ENCODE data around the gene RAB29. TPM values are rescaled to one million over a fixed set of nuclear protein-coding genes. Genes with fewer than 3 reads are reported as not detected.
A peak's percentile ranks its signal among the peaks of the same experiment; 100 is the strongest.

Gene RAB29
- total RNA-seq, 1 donor from 2014 or later, result 4.7 TPM

DNA sequence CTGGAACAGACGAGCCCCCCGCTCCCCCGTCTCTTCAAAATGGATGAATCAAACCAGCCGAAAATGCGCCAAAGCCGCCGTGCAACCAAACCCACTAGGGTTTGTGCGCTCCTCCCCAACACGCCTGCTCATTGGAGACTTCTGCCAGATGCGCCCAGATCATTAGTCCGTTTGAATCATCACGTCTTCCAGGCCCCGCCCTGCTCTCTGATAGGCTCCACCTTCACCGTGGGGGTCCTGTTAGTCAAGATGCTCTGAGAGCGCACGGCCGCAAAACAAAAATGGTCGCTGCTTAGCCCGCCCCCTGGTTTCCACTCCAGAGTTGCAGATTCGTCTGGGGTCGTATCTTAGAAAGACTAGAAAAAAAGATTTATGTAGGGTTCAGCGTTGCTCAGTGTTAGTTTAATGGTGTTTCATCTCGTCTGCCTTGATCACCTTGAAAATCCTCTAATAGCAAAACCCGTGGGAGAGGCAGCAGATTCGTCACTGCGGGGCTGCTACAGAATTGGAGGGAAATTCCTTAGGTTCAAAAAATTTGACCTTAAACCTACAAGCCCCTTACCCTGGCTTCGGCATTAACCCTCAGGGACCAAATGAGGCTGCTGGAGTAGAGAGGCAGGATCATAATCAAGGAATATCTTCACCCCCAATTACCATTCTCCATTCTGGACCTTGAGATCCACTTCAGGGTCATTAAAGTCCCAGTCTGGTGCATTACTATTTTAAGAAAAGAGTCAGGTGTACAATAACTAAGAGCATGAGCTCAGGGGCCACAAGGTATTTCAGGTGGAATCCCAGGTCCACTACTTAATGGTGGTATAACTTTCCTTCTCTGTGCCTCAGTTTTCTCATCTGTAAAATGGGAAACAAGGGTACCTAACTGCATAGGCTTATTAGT, 24.9 kb downstream of the RAB29 start, which contains the start of gene NUCKS1:
Gene NUCKS1 (minus strand): TSS at position 45 of the 898 bp plus-strand sequence. CDS start 209 bp downstream, outside the sequence.
- H3K9ac ChIP-seq (ENCODE audit: low read depth in 1 of 3, low read length in 3 of 3), result peak within 1 kb of the TSS; percentile 81 to 97 (median 89)
- H3K27ac ChIP-seq (ENCODE audit: low read depth, low read length), result peak within 1 kb of the TSS; percentile 96
- no peaks in the 10 kb centered on the region for H3K9me3 ChIP-seq (ENCODE audit: control insufficient read depth in 3 of 3, low read length in 3 of 3)
- peak within 1 kb of the TSS; percentile 84 to 93 (median 85) for H3K4me3 ChIP-seq (ENCODE audit: low read length in 3 of 3)
- H3K36me3 ChIP-seq (ENCODE audit: control insufficient read depth in 3 of 3, insufficient read depth in 3 of 3, low read length in 3 of 3), result no peaks in the 10 kb centered on the region
- peaks cover 17 to 19% (median 18%) of the 10 kb centered on the region in 3 donors for H3K4me1 ChIP-seq (ENCODE audit: control insufficient read depth in 3 of 3, insufficient read depth in 3 of 3, low read length in 3 of 3)
- H3K27me3 ChIP-seq (ENCODE audit: control insufficient read depth in 3 of 3, insufficient read depth in 3 of 3, low read length in 3 of 3), result no peaks in the 10 kb centered on the region

DNA sequence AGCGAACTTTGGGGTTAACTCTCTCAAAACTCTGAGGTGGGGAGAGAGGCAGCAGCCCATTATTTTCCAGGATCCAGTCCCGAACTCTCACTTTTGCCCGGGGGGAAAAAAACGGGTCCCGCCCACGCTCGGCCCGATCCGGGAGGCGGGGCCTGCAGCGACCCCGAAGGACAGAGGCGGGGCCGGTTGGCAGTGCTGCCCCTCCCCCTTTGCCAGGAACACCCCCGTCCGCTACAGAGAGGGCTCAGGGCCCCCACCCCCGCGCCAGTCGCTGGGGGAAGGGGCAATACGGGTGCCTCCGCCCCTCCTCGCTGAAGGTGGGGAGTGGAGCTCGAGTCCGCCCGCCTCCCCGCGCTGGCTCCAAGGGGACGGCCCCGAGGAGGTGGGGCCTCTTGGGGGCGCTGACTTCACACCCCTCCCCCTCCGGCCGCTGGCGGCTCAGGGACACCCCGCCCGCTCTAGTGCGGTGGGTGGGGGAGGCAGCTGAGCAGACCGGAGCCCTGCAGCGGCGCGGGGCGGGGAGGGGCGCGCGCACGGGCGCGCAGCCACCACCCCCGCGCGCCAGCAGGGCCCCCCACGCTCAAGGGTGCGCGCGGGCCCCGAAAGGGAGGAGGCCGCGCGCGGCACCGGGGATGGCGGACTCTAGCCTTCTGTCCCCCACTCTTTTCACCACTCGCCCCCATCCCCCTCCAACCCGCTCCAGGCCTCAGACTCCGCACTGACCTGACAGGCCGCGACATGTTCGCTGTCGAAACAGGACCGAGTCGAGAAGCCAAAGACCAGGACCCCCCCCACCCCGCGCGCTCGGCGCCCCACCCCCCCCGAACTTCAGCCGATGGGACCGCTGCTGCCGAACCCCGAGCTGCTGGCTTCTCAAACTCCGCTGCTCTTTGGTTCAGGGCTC, 25.8 kb downstream of the RAB29 start:
- peak overlapping the region; percentile 83 to 93 (median 85) for H3K4me3 ChIP-seq (ENCODE audit: low read length in 3 of 3)
- no peaks in the 10 kb centered on the region for H3K9me3 ChIP-seq (ENCODE audit: control insufficient read depth in 3 of 3, low read length in 3 of 3)
- no peaks in the 10 kb centered on the region for H3K27me3 ChIP-seq (ENCODE audit: control insufficient read depth in 3 of 3, insufficient read depth in 3 of 3, low read length in 3 of 3)
- peak overlapping the region; percentile 81 to 97 (median 89) for H3K9ac ChIP-seq (ENCODE audit: low read depth in 1 of 3, low read length in 3 of 3)
- no peaks in the 10 kb centered on the region for H3K36me3 ChIP-seq (ENCODE audit: control insufficient read depth in 3 of 3, insufficient read depth in 3 of 3, low read length in 3 of 3)
- peaks cover 17 to 19% (median 18%) of the 10 kb centered on the region in 3 donors for H3K4me1 ChIP-seq (ENCODE audit: control insufficient read depth in 3 of 3, insufficient read depth in 3 of 3, low read length in 3 of 3)
- H3K27ac ChIP-seq (ENCODE audit: low read depth, low read length), result peak overlapping the region; percentile 96

DNA sequence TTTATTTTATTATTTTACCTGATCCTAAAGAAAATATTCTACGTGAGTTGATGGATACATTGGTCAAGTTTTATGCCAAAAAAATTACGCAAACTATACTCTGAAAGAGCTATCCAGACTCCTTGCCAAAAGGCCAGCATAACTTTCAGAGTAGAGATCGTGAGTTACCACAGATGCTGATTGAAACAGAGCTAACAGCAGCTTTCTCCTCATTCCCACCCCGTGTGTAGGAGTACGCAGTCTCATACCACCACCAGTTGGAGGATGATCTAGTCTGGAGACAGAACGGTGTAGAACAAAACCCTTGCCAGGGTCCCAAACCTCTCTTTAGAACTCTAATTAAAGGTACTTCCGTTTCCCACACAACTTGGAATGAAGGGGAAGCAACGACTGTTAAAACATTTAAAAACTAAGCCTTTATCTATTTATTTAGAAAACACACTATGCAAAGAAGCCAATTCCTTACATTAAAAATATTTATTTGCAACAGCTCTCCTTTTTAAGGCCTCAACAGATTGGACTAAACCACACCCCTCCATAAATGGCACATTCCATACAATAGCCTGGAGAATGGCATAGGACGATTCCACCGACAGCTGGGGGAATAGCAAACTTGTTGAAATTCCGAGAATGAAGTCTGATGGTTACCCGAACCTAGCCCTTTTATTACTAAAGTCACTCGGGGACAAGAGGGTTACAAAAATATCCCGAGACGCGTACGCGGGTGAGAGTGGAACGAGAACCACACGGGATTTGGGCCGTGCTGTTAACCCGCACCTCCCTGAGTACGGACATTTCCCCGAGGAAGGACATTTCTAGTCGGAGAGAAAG, 26.7 kb downstream of the RAB29 start:
- Histone ChIP-seq H3K9me3 (ENCODE audit: control insufficient read depth in 3 of 3, low read length in 3 of 3) (no peaks in the 10 kb centered on the region), H3K9ac (ENCODE audit: low read depth in 1 of 3, low read length in 3 of 3) (peak overlapping the region; percentile 81 to 97 (median 84)), H3K36me3 (ENCODE audit: control insufficient read depth in 3 of 3, insufficient read depth in 3 of 3, low read length in 3 of 3) (no peaks in the 10 kb centered on the region), H3K4me1 (ENCODE audit: control insufficient read depth in 3 of 3, insufficient read depth in 3 of 3, low read length in 3 of 3) (peaks cover 18 to 25% (median 20%) of the 10 kb centered on the region in 3 donors), H3K4me3 (ENCODE audit: low read length in 3 of 3) (peak overlapping the region; percentile 83 to 93 (median 85)), H3K27me3 (ENCODE audit: control insufficient read depth in 3 of 3, insufficient read depth in 3 of 3, low read length in 3 of 3) (no peaks in the 10 kb centered on the region), H3K27ac (ENCODE audit: low read depth, low read length) (peak overlapping the region; percentile 96)

DNA sequence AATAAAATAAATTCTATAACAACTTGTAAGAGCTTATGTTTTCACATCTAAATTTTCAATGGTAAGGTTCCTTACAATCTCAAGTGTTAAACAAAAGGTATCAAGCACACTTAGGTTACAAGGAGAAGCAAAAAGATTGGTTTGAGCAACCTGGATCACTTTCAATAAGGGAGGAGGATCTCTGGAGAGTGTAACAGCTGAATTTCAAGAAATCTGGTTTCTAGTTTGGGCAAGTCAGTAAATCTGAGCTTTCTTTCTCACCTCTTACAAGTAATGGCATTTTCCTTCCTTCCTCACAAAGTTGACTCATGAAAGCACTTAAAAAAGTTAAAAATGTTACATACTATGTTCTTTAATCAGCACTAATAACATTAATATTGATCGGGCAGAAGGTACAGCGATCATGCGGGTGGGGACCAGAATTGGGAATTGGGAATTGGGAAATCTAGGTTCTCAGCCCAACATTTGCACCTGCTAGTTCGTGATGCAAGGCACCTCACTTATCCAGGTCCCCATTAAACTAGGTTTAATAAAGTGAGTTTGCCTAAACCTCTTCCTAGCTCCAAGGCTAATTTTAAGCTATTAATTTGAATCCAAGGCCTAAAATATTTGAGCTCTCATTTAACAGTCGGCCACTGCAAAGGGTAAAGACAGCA, 28.4 kb downstream of the RAB29 start:
- H3K4me1 ChIP-seq (ENCODE audit: control insufficient read depth in 3 of 3, insufficient read depth in 3 of 3, low read length in 3 of 3), result peaks cover 18 to 27% (median 20%) of the 10 kb centered on the region in 3 donors
- no peaks in the 10 kb centered on the region for H3K36me3 ChIP-seq (ENCODE audit: control insufficient read depth in 3 of 3, insufficient read depth in 3 of 3, low read length in 3 of 3)
- peak overlapping the region in 1 of 3 donors; percentile 4 for H3K4me3 ChIP-seq (ENCODE audit: low read length in 3 of 3)
- no peaks in the 10 kb centered on the region for H3K9me3 ChIP-seq (ENCODE audit: control insufficient read depth in 3 of 3, low read length in 3 of 3)
- H3K27me3 ChIP-seq (ENCODE audit: control insufficient read depth in 3 of 3, insufficient read depth in 3 of 3, low read length in 3 of 3), result no peaks in the 10 kb centered on the region
- no peak overlapping the region for H3K27ac ChIP-seq (ENCODE audit: low read depth, low read length)
- peak overlapping the region in 2 of 3 donors; percentile 25 to 39 for H3K9ac ChIP-seq (ENCODE audit: low read depth in 1 of 3, low read length in 3 of 3)

DNA sequence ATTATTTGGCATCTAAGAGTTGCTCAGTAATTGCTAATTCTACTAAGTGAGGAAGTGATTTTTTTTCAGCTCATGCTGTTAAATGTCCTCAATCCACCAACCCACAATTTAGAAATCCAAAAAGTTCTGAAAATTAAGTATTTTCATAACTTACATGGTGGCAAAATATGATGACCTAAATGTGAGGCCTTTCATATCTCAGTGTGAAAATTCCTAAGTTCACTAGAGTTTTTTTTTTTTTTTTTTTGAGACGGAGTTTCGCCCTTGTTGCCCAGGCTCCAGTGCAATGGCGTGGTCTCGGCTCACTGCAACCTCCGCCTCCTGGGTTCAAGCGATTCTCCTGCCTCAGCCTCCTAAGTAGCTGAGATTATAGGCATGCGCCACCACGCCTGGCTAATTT, 30.9 kb downstream of the RAB29 start:
- Histone ChIP-seq H3K27ac (ENCODE audit: low read depth, low read length) (no peak overlapping the region), H3K4me1 (ENCODE audit: control insufficient read depth in 3 of 3, insufficient read depth in 3 of 3, low read length in 3 of 3) (peaks cover 18 to 27% (median 20%) of the 10 kb centered on the region in 3 donors)

DNA sequence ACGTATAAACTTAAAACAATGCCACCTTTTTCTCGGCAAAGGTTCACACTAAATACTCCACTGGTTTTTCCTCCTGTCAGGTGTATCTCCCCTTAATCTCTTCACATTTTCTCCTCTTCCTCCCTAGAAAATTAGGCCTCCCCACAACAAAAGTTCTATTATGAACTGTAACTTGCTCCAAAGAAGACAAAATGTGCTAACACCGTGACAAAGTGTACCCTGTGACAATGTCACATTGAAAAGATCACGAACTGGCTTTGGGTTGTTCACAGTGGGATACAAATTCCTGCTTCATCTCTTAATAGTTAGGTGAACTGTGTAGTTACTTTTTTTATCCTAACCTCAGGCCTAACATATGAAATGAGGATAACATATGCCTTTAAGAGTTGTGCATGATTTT, 31.3 kb downstream of the RAB29 start:
- peaks cover 18 to 27% (median 20%) of the 10 kb centered on the region in 3 donors for H3K4me1 ChIP-seq (ENCODE audit: control insufficient read depth in 3 of 3, insufficient read depth in 3 of 3, low read length in 3 of 3)
- no peaks in the 10 kb centered on the region for H3K27me3 ChIP-seq (ENCODE audit: control insufficient read depth in 3 of 3, insufficient read depth in 3 of 3, low read length in 3 of 3)
- no peak overlapping the region for H3K9ac ChIP-seq (ENCODE audit: low read depth in 1 of 3, low read length in 3 of 3)
- H3K4me3 ChIP-seq (ENCODE audit: low read length in 3 of 3), result no peak overlapping the region
- H3K9me3 ChIP-seq (ENCODE audit: control insufficient read depth in 3 of 3, low read length in 3 of 3), result no peaks in the 10 kb centered on the region
- H3K27ac ChIP-seq (ENCODE audit: low read depth, low read length), result no peak overlapping the region
- no peaks in the 10 kb centered on the region for H3K36me3 ChIP-seq (ENCODE audit: control insufficient read depth in 3 of 3, insufficient read depth in 3 of 3, low read length in 3 of 3)

More for the DNA sequence above, 30.9 kb downstream of the RAB29 start:
- Histone ChIP-seq H3K9me3 (ENCODE audit: control insufficient read depth in 3 of 3, low read length in 3 of 3) (no peaks in the 10 kb centered on the region), H3K27me3 (ENCODE audit: control insufficient read depth in 3 of 3, insufficient read depth in 3 of 3, low read length in 3 of 3) (no peaks in the 10 kb centered on the region), H3K36me3 (ENCODE audit: control insufficient read depth in 3 of 3, insufficient read depth in 3 of 3, low read length in 3 of 3) (no peaks in the 10 kb centered on the region), H3K9ac (ENCODE audit: low read depth in 1 of 3, low read length in 3 of 3) (no peak overlapping the region), H3K4me3 (ENCODE audit: low read length in 3 of 3) (no peak overlapping the region)

DNA sequence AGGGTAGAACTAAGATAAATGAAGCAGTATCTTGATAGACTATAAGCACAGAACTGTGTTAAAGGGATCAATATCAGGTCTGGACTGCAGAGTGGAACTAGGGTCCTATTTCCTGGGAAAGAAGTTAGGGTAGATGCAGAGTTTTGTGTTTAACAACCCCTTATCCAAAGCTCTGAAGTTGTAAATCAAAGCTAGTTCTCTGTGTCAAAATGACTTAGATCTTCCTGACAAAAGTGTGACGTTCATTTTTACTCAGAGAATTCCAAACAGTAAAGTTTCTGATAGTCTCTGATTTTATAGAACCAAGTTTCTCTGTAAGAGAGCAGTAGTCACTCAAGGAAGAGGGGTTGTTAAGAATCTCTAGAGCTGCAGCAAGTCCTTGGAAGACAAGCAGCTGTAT, 33.6 kb downstream of the RAB29 start:
- Histone ChIP-seq H3K27me3 (ENCODE audit: control insufficient read depth in 3 of 3, insufficient read depth in 3 of 3, low read length in 3 of 3) (no peaks in the 10 kb centered on the region), H3K27ac (ENCODE audit: low read depth, low read length) (no peak overlapping the region), H3K4me1 (ENCODE audit: control insufficient read depth in 3 of 3, insufficient read depth in 3 of 3, low read length in 3 of 3) (peaks cover 3 to 15% (median 6%) of the 10 kb centered on the region in 3 donors), H3K36me3 (ENCODE audit: control insufficient read depth in 3 of 3, insufficient read depth in 3 of 3, low read length in 3 of 3) (no peaks in the 10 kb centered on the region), H3K4me3 (ENCODE audit: low read length in 3 of 3) (no peak overlapping the region), H3K9ac (ENCODE audit: low read depth in 1 of 3, low read length in 3 of 3) (no peak overlapping the region), H3K9me3 (ENCODE audit: control insufficient read depth in 3 of 3, low read length in 3 of 3) (no peaks in the 10 kb centered on the region)

DNA sequence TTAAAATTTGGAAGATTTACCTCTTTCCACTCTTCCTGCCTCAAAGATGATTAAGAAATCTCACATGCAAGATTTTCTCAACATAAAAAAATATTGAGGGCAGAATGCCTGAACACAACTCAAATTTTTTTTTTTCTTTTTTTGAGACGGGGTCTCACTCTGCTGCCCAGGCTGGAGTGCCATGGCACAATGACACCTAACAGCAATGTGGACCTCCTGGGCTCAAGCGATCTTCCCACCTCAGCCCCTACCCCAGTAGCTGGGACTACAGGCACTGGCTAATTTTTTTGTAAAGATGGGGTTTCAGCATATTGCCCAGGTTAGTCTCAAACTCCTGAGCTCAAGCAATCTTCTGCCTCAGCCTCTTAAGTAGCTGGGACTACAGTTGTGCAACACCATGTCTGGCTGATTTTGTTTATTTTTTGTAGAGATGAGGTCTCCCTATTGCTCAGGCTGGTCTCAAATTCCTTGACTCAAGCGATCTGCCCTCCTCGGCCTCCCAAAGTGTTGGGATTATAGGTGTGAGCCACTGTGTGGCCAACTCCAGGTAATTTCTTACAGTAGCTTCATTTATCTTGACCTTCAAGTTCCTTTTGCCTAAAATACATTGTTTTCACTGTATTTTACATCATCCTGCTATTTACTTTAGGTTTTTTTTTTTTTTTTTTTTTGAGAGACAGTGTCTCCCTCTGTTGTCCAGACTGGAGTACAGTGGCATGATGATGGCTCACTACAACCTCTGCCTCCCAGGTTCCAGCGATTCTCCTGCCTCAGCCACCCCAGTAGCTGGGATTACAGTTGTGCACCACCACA, 35.7 kb downstream of the RAB29 start:
- no peak overlapping the region for H3K9ac ChIP-seq (ENCODE audit: low read depth in 1 of 3, low read length in 3 of 3)
- H3K36me3 ChIP-seq (ENCODE audit: control insufficient read depth in 3 of 3, insufficient read depth in 3 of 3, low read length in 3 of 3), result no peaks in the 10 kb centered on the region
- H3K27ac ChIP-seq (ENCODE audit: low read depth, low read length), result no peak overlapping the region
- no peak overlapping the region for H3K4me3 ChIP-seq (ENCODE audit: low read length in 3 of 3)
- no peaks in the 10 kb centered on the region for H3K27me3 ChIP-seq (ENCODE audit: control insufficient read depth in 3 of 3, insufficient read depth in 3 of 3, low read length in 3 of 3)
- H3K9me3 ChIP-seq (ENCODE audit: control insufficient read depth in 3 of 3, low read length in 3 of 3), result no peaks in the 10 kb centered on the region
- H3K4me1 ChIP-seq (ENCODE audit: control insufficient read depth in 3 of 3, insufficient read depth in 3 of 3, low read length in 3 of 3), result peaks cover 0 to 8% (median 4%) of the 10 kb centered on the region in 3 donors
